HCT116 (cell line): ENCODE measurements around the gene FREM1. TPM values are rescaled to one million over a fixed set of nuclear protein-coding genes. Genes with fewer than 3 reads are reported as not detected.

Source experiments
- ATAC-seq: fragments of 200-7000 bp; cut with Tn5 transposase; 2 replicates; pipeline ENCODE4 v1.9.1; 2020; ENCODE audit warnings: mild to moderate bottlenecking, moderate library complexity
- BruUV-seq: library from RNA; stranded (reverse); fragments of 400-500 nt; replicated peaks from 2 replicates; lab custom pipeline; 2021; lab: Mats Ljungman, UMichigan
- CTCF ChIA-PET: fragments of 300-600 bp; sonication (Branson Sonifier 250); formaldehyde crosslinking; loops from one replicate; lab custom pipeline; 2021; ENCODE audit warnings: antibody characterized with exemption; lab: Charles Lee
- POLR2A ChIA-PET: fragments of 300-600, 350-600 bp; sonication (Branson Sonifier 250); formaldehyde crosslinking; loops from one replicate; lab custom pipeline; 2021; ENCODE audit warnings: antibody characterized with exemption; lab: Charles Lee
- RAD21 ChIA-PET, 2 experiments: fragments of 300-600 bp; sonication (Branson Sonifier 250); formaldehyde crosslinking; loops; one replicate each; lab custom pipeline; 2023; ENCODE audit warnings: low total read pairs in 2 of 2; ENCODE audit not compliant: uncharacterized antibody in 2 of 2, unreplicated experiment in 2 of 2, low non-redundant PET in 1 of 2; lab: Charles Lee
- DNase-seq: peaks from one replicate; pipeline ENCODE4 v3.0.0-alpha.2; 2010; ENCODE audit warnings: low read depth, low spot score
- H2AFZ ChIP-seq: fragments of 200-600 bp; shearing (Covaris generic), sonication (generic); 2 replicates; pipeline ENCODE4 v1.6.1; 2017; ENCODE audit warnings: low read depth, mixed run types, mixed read lengths, antibody characterized with exemption, low read length; ENCODE audit not compliant: poor library complexity, severe bottlenecking
- H3K27ac ChIP-seq: 2 replicates; pipeline ENCODE4 v1.5.1; 2012; ENCODE audit warnings: low read depth, low read length
- H3K27me3 ChIP-seq: fragments of 200-600 bp; sonication (generic); 2 replicates; pipeline ENCODE4 v1.6.1; 2016; ENCODE audit warnings: mixed run types, low read length, mixed read lengths; ENCODE audit not compliant: insufficient read depth
- H3K36me3 ChIP-seq, 2 experiments: fragments of 200-500 bp in 1 of 2; fragments of 200-600 bp in 1 of 2; sonication (Bioruptor generic) in 1 of 2; sonication (generic) in 1 of 2; 2 replicates each; pipeline versions ENCODE4 v1.5.1 to v1.6.1; 2014 to 2016; ENCODE audit warnings: low read length in 2 of 2, inconsistent platforms in 1 of 2, mixed read lengths in 1 of 2, mixed run types in 1 of 2; ENCODE audit not compliant: insufficient read depth in 2 of 2, control insufficient read depth in 1 of 2
- H3K4me1 ChIP-seq, 2 experiments: fragments of 200-600 bp in 1 of 2; sonication (generic) in 1 of 2; 2 replicates each; pipeline versions ENCODE4 v1.5.1 to v1.6.1; 2012 to 2017; ENCODE audit warnings: low read length in 2 of 2, inconsistent platforms in 1 of 2, mild to moderate bottlenecking in 1 of 2, mixed read lengths in 1 of 2, mixed run types in 1 of 2, moderate library complexity in 1 of 2; ENCODE audit not compliant: insufficient read depth in 2 of 2, control insufficient read depth in 1 of 2
- H3K4me2 ChIP-seq: fragments of 200-600 bp; sonication (generic); 2 replicates; pipeline ENCODE4 v1.6.1; 2017; ENCODE audit warnings: mixed run types, low read length, mixed read lengths
- H3K4me3 ChIP-seq, 2 experiments: fragments of 200-600 bp in 1 of 2; sonication (generic) in 1 of 2; replicated peaks in 1 of 2; 2 replicates each; pipeline ENCODE4 v1.5.1; 2011 to 2016; ENCODE audit warnings: low read length in 2 of 2, control low read depth in 1 of 2, low read depth in 1 of 2, mild to moderate bottlenecking in 1 of 2, mixed read lengths in 1 of 2, mixed run types in 1 of 2
- H3K79me2 ChIP-seq: fragments of 200-600 bp; sonication (generic); 2 replicates; pipeline ENCODE4 v1.6.1; 2017; ENCODE audit warnings: mild to moderate bottlenecking, mixed run types, low read length, moderate library complexity, mixed read lengths; ENCODE audit not compliant: insufficient read depth
- H3K9ac ChIP-seq: fragments of 200-600 bp; sonication (generic); 2 replicates; pipeline ENCODE4 v1.6.1; 2016; ENCODE audit warnings: low read length, mixed read lengths
- H3K9me2 ChIP-seq: fragments of 200-600 bp; sonication (generic), shearing (Covaris generic); 2 replicates; pipeline ENCODE4 v1.6.1; 2017; ENCODE audit warnings: mixed run types, mild to moderate bottlenecking, moderate library complexity; ENCODE audit not compliant: insufficient read depth
- H3K9me3 ChIP-seq, 2 experiments: fragments of 200-500 bp in 1 of 2; fragments of 200-600 bp in 1 of 2; sonication (Bioruptor generic) in 1 of 2; sonication (generic) in 1 of 2; 2 replicates each; pipeline ENCODE4 v1.6.1; 2014 to 2017; ENCODE audit warnings: low read length in 2 of 2, mixed read lengths in 2 of 2, inconsistent platforms in 1 of 2, low read depth in 1 of 2, mild to moderate bottlenecking in 1 of 2, mixed run types in 1 of 2, moderate library complexity in 1 of 2; ENCODE audit not compliant: control insufficient read depth in 1 of 2, insufficient read depth in 1 of 2
- H4K20me1 ChIP-seq: fragments of 200-600 bp; sonication (generic), shearing (Covaris generic); 2 replicates; pipeline ENCODE4 v1.6.1; 2017; ENCODE audit warnings: mixed run types, mild to moderate bottlenecking, moderate library complexity; ENCODE audit not compliant: insufficient read depth
- CBX3 ChIP-seq: IDR thresholded peaks from 2 replicates; pipeline ENCODE4 v1.6.1; 2012; ENCODE audit warnings: low read depth
- CEBPB ChIP-seq: IDR thresholded peaks from 2 replicates; pipeline ENCODE4 v1.6.1; 2012; ENCODE audit warnings: low read depth
- ELF1 ChIP-seq: IDR thresholded peaks from 2 replicates; pipeline ENCODE4 v1.6.1; 2012; ENCODE audit warnings: low read depth, borderline replicate concordance
- EZH2 ChIP-seq: fragments of 200-600 bp; sonication (generic); IDR thresholded peaks from 2 replicates; pipeline ENCODE4 v1.6.1; 2017; ENCODE audit warnings: antibody characterized with exemption, mixed run types
- EZH2phosphoT487 ChIP-seq: fragments of 200-600 bp; IDR thresholded peaks from 2 replicates; pipeline ENCODE4 v1.6.1; 2018; ENCODE audit warnings: antibody characterized with exemption, borderline replicate concordance
- FOSL1 ChIP-seq: IDR thresholded peaks from 2 replicates; pipeline ENCODE4 v1.6.1; 2012; ENCODE audit warnings: low read depth
- JUND ChIP-seq: IDR thresholded peaks from 2 replicates; pipeline ENCODE4 v1.6.1; 2012
- POLR2A ChIP-seq: IDR thresholded peaks from 2 replicates; pipeline ENCODE4 v1.7.0; 2011; ENCODE audit warnings: borderline replicate concordance; ENCODE audit not compliant: insufficient read depth, insufficient read length; ENCODE audit errors: extremely low read depth
- RAD21 ChIP-seq: IDR thresholded peaks from 2 replicates; pipeline ENCODE4 v1.6.1; 2012; ENCODE audit warnings: low read depth, mild to moderate bottlenecking
- SIN3A ChIP-seq: IDR thresholded peaks from 2 replicates; pipeline ENCODE4 v1.6.1; 2012; ENCODE audit warnings: low read depth
- SP1 ChIP-seq: IDR thresholded peaks from 2 replicates; pipeline ENCODE4 v1.6.1; 2012; ENCODE audit warnings: low read depth
- SRF ChIP-seq: IDR thresholded peaks from 2 replicates; pipeline ENCODE4 v1.6.1; 2012; ENCODE audit warnings: low read depth
- TCF7L2 ChIP-seq: IDR thresholded peaks from 2 replicates; pipeline ENCODE4 v1.7.0; 2011; ENCODE audit warnings: borderline replicate concordance, inconsistent platforms; ENCODE audit not compliant: insufficient read depth, insufficient read length; ENCODE audit errors: extremely low read depth
- YY1 ChIP-seq: IDR thresholded peaks from 2 replicates; pipeline ENCODE4 v1.6.1; 2011; ENCODE audit warnings: low read length, low read depth, moderate library complexity, mild to moderate bottlenecking; ENCODE audit not compliant: insufficient replicate concordance; ENCODE audit errors: extremely low read depth
- ZFX ChIP-seq: fragments of 450-650 bp; IDR thresholded peaks from 2 replicates; pipeline ENCODE4 v1.6.1; 2017
- intact Hi-C: fragments of 100-400 bp; cut with micrococcal nuclease; formaldehyde crosslinking; loops from 2 replicates; pipeline ENCODE4 v1.10.0; 2022
- total RNA-seq: library from RNA; stranded (reverse); gene quantifications from one replicate; pipeline ENCODE4 v1.2.1, GENCODE V29; 2021; ENCODE audit not compliant: unreplicated experiment
- TF ChIP-seq, protein P1 (sequence below): IDR thresholded peaks from 2 replicates; pipeline ENCODE4 v1.6.1; 2012
- TF ChIP-seq, protein P2 (sequence below): IDR thresholded peaks from 2 replicates; pipeline ENCODE4 v1.6.1; 2012
- TF ChIP-seq, protein P3 (sequence below), 3 experiments: fragments of 200-600 bp in 1 of 3; sonication (generic) in 1 of 3; IDR thresholded peaks in 2 of 3; conservative IDR thresholded peaks in 1 of 3; 2 replicates each; pipeline ENCODE4 v1.5.1; 2012 to 2017; ENCODE audit warnings: low read depth in 2 of 3, low read length in 2 of 3, antibody characterized with exemption in 1 of 3, borderline replicate concordance in 1 of 3, control low read depth in 1 of 3, mild to moderate bottlenecking in 1 of 3, mixed read lengths in 1 of 3, mixed run types in 1 of 3, moderate library complexity in 1 of 3; ENCODE audit not compliant: insufficient read depth in 1 of 3

FREM1 gene
- total RNA-seq, 1 experiment from 2014 or later: 0.12 TPM

DNA sequence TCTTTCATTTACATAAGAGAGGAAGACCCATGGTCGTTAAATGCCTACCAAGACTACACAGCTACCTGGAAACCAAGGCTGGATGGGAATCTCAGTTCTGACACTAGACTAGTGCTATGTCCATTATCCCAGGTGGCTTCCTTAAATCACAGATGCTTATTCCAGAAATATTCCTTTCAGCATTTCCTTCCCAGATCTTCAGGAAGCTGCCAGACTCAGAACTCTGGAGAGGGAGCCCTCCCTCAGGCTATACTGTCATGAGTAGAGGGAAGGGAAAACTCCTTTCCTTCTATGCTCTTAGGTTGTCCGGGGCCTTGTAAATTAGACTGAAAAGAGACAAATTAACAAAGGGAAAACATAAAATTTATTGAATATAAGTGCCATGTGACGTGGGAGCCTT is 20.8 kb downstream of the FREM1 start:
- ChIA-PET CTCF (no interaction called here), RAD21 (no interaction called here), POLR2A (no interaction called here)
- no peak overlapping the region for H3K9ac ChIP-seq
- no peaks in the 10 kb centered on the region for H3K36me3 ChIP-seq
- H3K79me2 ChIP-seq: no peaks in the 10 kb centered on the region
- H3K4me2 ChIP-seq: no peak overlapping the region
- DNase-seq (no peak), ATAC-seq (no peak)
- H4K20me1 ChIP-seq: no peaks in the 10 kb centered on the region
- H3K4me1 ChIP-seq: no peaks in the 10 kb centered on the region
- H3K4me3 ChIP-seq: no peak overlapping the region
- H3K9me2 ChIP-seq: no peaks in the 10 kb centered on the region
- intact Hi-C loops: no loop called here
- H2AFZ ChIP-seq: no peak overlapping the region
- BruUV-seq: no TSS peak
- peaks cover 23% of the 10 kb centered on the region for H3K27me3 ChIP-seq
- H3K27ac ChIP-seq: no peak overlapping the region
- TF ChIP-seq ZFX (no peak), RAD21 (no peak), FOSL1 (no peak), SRF (no peak), SP1 (no peak), CEBPB (no peak), EZH2 (no peak), YY1 (no peak), ELF1 (no peak), CBX3 (no peak), POLR2A (no peak), SIN3A (no peak), JUND (no peak), EZH2phosphoT487 (no peak), TCF7L2 (no peak)
- TF ChIP-seq, protein P1, sequence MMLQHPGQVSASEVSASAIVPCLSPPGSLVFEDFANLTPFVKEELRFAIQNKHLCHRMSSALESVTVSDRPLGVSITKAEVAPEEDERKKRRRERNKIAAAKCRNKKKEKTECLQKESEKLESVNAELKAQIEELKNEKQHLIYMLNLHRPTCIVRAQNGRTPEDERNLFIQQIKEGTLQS: no peak
- TF ChIP-seq, protein P2, sequence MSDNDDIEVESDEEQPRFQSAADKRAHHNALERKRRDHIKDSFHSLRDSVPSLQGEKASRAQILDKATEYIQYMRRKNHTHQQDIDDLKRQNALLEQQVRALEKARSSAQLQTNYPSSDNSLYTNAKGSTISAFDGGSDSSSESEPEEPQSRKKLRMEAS: no peak
- TF ChIP-seq, protein P3, sequence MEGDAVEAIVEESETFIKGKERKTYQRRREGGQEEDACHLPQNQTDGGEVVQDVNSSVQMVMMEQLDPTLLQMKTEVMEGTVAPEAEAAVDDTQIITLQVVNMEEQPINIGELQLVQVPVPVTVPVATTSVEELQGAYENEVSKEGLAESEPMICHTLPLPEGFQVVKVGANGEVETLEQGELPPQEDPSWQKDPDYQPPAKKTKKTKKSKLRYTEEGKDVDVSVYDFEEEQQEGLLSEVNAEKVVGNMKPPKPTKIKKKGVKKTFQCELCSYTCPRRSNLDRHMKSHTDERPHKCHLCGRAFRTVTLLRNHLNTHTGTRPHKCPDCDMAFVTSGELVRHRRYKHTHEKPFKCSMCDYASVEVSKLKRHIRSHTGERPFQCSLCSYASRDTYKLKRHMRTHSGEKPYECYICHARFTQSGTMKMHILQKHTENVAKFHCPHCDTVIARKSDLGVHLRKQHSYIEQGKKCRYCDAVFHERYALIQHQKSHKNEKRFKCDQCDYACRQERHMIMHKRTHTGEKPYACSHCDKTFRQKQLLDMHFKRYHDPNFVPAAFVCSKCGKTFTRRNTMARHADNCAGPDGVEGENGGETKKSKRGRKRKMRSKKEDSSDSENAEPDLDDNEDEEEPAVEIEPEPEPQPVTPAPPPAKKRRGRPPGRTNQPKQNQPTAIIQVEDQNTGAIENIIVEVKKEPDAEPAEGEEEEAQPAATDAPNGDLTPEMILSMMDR (IDR thresholded peaks at IDR 0.05 in 2 of 3, conservative IDR thresholded peaks at IDR 0.05 in 1 of 3; ENCODE audit: borderline replicate concordance in 1 of 3, insufficient read depth in 1 of 3, low read depth in 2 of 3, low read length in 2 of 3): no peak
- no peaks in the 10 kb centered on the region for H3K9me3 ChIP-seq
